Neutrophil (primary cell): Measurements from ENCODE around the gene CDH13.

Experiments used
- H3K27ac ChIP-seq: fragments of 200-600 bp; sonication (generic); 2 replicates; pipeline ENCODE4 v1.5.1; 2016; ENCODE audit warnings: mild to moderate bottlenecking, moderate library complexity
- H3K27me3 ChIP-seq: fragments of 200-600 bp; sonication (generic); 2 replicates; pipeline ENCODE4 v1.6.0; 2016; ENCODE audit warnings: mild to moderate bottlenecking
- H3K36me3 ChIP-seq: fragments of 200-600 bp; sonication (generic); 2 replicates; pipeline ENCODE4 v1.5.1; 2017
- H3K4me1 ChIP-seq, 2 experiments: fragments of 200-600 bp in 1 of 2; sonication (generic) in 1 of 2; 1 replicate in 1 of 2; 2 replicates in 1 of 2; pipeline versions ENCODE4 v1.5.1 to v1.6.1; 2013 to 2016; ENCODE audit warnings: low read depth in 1 of 2, low read length in 1 of 2, mild to moderate bottlenecking in 1 of 2, moderate library complexity in 1 of 2; ENCODE audit not compliant: control insufficient read depth in 1 of 2, insufficient read depth in 1 of 2
- H3K4me3 ChIP-seq, 2 experiments: fragments of 200-600 bp in 1 of 2; sonication (generic) in 1 of 2; 1 replicate in 1 of 2; 2 replicates in 1 of 2; pipeline ENCODE4 v1.5.1; 2013 to 2016; ENCODE audit warnings: low read depth in 1 of 2, low read length in 1 of 2, mild to moderate bottlenecking in 1 of 2, moderate library complexity in 1 of 2
- H3K9me3 ChIP-seq: fragments of 200-600 bp; sonication (generic); 2 replicates; pipeline ENCODE4 v1.5.1; 2016
- CTCF ChIP-seq: fragments of 200-600 bp; sonication (generic); IDR thresholded peaks from 2 replicates; pipeline ENCODE4 v1.5.1; 2016; ENCODE audit warnings: antibody characterized with exemption

Gene CDH13

GRCh38 chr16:82992786-82993185, 366.0 kb downstream of the CDH13 start:
- Histone ChIP-seq H3K4me3 (no peak overlapping the region), H3K27ac (no peak overlapping the region), H3K4me1 (no peaks in the 10 kb centered on the region), H3K36me3 (no peaks in the 10 kb centered on the region), H3K9me3 (no peaks in the 10 kb centered on the region), H3K27me3 (no peaks in the 10 kb centered on the region)
- no peak for TF ChIP-seq CTCF

GRCh38 chr16:82993415-82993814, 366.6 kb downstream of the CDH13 start:
- no peaks in the 10 kb centered on the region for H3K4me1 ChIP-seq
- TF ChIP-seq CTCF: no peak
- no peaks in the 10 kb centered on the region for H3K9me3 ChIP-seq
- H3K4me3 ChIP-seq: no peak overlapping the region
- H3K36me3 ChIP-seq: no peaks in the 10 kb centered on the region
- no peaks in the 10 kb centered on the region for H3K27me3 ChIP-seq
- H3K27ac ChIP-seq: no peak overlapping the region

DNA sequence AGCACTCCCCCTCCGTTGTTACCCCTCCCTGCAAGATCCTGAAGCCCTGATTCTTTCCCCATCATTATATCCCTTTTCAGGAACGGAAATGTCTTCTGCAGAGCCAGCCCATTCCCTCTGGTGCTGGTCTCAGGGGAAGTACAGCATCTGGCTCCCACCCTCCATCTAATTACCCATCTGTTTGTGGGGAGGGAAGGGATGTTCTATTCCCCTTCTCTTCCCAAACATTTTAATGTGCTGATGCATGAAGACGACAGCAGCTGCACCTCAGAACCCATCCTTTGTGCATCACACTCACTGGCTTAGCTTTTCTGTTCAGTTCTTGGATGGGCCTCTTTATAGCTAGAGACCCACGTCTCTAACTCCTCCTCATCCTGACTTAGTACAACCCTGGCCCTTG, 367.2 kb downstream of the CDH13 start:
- Histone ChIP-seq H3K36me3 (no peaks in the 10 kb centered on the region), H3K4me3 (no peak overlapping the region), H3K9me3 (no peaks in the 10 kb centered on the region), H3K4me1 (no peaks in the 10 kb centered on the region), H3K27me3 (no peaks in the 10 kb centered on the region), H3K27ac (no peak overlapping the region)
- TF ChIP-seq CTCF: no peak

GRCh38 chr16:82995286-82995923, 368.6 kb downstream of the CDH13 start:
- Histone ChIP-seq H3K27ac (no peak overlapping the region), H3K27me3 (no peaks in the 10 kb centered on the region), H3K4me1 (no peaks in the 10 kb centered on the region), H3K9me3 (no peaks in the 10 kb centered on the region), H3K36me3 (no peaks in the 10 kb centered on the region), H3K4me3 (no peak overlapping the region)
- no peak for TF ChIP-seq CTCF

- no peak overlapping the region for H3K4me3 ChIP-seq
- H3K4me1 ChIP-seq: no peaks in the 10 kb centered on the region
- H3K9me3 ChIP-seq: no peaks in the 10 kb centered on the region
- TF ChIP-seq CTCF: no peak
- no peak overlapping the region for H3K27ac ChIP-seq
- H3K27me3 ChIP-seq: no peaks in the 10 kb centered on the region
- H3K36me3 ChIP-seq: no peaks in the 10 kb centered on the region
Measured at GRCh38 chr16:82995924-82996441, 369.2 kb downstream of the CDH13 start.
